Astrocyte of the cerebellum (primary cell): Measurements from ENCODE around the gene NDUFB2.
A peak's percentile ranks its signal among the peaks of the same experiment; 100 is the strongest.

Experiments used
- DNase-seq: peaks from one replicate; pipeline ENCODE4 v3.0.0-alpha.2; 2011; ENCODE audit warnings: low read depth
- H3K4me3 ChIP-seq: 2 replicates; pipeline ENCODE4 v1.5.1; 2011; ENCODE audit warnings: mild to moderate bottlenecking, low read depth, low read length, moderate library complexity
- in situ Hi-C: cut with HindIII; loops from 2 replicates; pipeline ENCODE4 v1.10.0; 2017; ENCODE audit warnings: low sequenced_read_pairs
- TF ChIP-seq, protein P1 (sequence below): IDR thresholded peaks from 2 replicates; pipeline ENCODE4 v1.5.1; 2012; ENCODE audit warnings: low read length, low read depth, moderate library complexity, mild to moderate bottlenecking; ENCODE audit errors: missing control alignments

Gene NDUFB2

DNA sequence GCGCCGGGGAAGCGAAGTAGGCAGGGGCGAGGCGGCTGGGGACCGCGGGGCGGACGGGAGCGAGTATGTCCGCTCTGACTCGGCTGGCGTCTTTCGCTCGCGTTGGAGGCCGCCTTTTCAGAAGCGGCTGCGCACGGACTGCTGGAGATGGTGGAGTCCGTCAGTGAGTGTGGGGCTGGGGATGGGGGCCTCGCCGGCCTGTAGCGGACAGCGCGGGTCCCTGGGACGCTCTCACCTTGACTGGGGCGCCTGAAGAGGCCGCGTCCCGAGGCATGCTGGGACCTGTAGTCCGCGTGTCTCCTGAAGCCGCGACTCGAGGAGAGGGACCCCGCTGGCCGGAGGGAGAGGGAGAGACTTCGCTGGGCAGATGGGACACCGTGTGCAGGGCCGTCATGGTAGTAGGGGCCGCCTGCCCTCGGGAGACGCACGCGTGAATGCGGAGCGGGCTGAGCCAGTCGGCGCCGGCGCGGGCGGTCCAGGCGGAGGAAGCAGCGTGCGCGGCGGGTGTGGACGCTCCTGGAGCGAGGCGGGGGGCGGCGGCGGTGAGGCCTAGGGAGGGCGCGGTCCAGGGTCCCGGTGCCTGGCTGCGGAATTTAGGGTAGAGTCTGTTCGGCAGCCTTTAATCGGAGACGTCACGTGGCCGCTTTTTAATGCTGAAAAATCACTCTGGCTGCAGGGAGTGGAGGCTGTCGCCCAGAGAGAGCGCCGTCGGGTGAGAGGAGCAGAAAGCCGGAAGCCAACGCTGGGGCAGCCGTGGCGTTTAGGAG, at the start of gene NDUFB2:
NDUFB2 (plus strand) TSS at position 29 of the 767 bp plus-strand sequence; CDS start at position 66, 37 bp downstream.
- in situ Hi-C loops: no loop called here
- peak within 1 kb of the TSS; percentile 93 for H3K4me3 ChIP-seq
- TF ChIP-seq, protein P1, sequence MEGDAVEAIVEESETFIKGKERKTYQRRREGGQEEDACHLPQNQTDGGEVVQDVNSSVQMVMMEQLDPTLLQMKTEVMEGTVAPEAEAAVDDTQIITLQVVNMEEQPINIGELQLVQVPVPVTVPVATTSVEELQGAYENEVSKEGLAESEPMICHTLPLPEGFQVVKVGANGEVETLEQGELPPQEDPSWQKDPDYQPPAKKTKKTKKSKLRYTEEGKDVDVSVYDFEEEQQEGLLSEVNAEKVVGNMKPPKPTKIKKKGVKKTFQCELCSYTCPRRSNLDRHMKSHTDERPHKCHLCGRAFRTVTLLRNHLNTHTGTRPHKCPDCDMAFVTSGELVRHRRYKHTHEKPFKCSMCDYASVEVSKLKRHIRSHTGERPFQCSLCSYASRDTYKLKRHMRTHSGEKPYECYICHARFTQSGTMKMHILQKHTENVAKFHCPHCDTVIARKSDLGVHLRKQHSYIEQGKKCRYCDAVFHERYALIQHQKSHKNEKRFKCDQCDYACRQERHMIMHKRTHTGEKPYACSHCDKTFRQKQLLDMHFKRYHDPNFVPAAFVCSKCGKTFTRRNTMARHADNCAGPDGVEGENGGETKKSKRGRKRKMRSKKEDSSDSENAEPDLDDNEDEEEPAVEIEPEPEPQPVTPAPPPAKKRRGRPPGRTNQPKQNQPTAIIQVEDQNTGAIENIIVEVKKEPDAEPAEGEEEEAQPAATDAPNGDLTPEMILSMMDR: no peak
- DNase-seq: peak; percentile 39

DNA sequence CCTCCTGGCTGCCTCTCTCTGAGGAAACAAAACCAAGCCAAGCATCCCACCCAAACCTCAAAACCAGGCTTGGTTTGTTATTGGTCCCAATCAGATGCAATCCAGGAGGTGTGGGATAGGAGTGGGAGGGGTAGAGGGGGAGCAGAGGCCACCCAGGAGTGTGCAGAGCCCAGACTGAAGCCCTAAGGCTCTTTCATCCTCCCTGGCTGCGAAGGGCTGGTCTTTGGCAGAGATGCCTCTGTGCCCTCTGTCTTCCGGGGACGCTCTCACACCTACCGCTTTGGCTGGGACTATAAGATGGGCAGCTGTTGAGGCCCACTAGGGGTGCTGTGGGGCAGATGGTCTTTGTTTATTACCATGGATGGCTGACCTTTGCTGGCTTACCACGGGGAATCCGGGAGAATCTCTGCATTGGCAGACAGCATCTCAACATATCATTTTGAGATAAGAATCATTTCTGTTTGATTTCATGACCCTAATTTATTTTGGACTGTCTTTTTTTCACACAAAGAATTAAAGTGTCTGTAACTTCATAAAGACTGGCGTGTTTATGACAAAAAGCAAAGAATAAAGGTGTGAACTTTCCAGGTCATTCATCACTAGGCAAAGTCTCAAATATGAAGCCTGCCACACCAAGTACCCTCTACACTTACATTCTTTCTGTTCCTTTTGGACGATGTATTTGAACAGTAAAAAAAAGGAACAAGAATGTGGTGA, 49.4 kb upstream of the NDUFB2 start:
- in situ Hi-C loops: no loop called here
- no peak for DNase-seq
- no peak overlapping the region for H3K4me3 ChIP-seq
- TF ChIP-seq, protein P1: peak; percentile 72

DNA sequence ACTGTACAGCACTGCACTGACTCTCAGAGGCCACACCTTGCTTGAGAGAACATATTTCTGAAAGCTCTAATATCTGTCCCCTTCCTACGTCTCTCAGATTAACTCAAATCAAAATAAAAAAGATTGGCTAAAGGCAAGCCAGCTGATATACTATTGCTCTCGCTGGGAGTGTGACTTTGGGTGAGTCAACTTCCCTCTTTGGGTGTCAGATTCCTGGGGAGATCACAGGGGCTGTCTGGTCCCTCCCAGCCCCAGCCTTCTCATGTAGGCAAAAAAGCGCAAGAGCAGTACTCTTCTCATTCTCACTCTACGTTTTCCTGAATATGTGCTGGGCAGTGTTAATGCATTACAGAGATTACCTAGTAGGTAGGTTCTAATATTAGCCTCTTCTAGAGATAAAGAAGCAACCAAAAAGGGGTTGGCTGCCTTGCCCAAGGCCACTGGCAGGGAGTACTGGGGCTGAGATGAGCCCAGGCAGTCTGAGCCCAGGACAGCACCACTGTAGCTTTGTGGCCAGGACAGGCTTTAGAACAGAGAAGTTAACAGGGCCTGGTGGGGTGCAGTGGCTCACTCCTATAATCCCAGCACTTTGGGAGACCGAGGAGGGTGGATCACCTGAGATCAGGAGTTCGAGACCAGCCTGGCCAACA, 46.8 kb upstream of the NDUFB2 start:
- no peak for DNase-seq
- in situ Hi-C loops: no loop called here
- no peak overlapping the region for H3K4me3 ChIP-seq
- TF ChIP-seq, protein P1: no peak

DNA sequence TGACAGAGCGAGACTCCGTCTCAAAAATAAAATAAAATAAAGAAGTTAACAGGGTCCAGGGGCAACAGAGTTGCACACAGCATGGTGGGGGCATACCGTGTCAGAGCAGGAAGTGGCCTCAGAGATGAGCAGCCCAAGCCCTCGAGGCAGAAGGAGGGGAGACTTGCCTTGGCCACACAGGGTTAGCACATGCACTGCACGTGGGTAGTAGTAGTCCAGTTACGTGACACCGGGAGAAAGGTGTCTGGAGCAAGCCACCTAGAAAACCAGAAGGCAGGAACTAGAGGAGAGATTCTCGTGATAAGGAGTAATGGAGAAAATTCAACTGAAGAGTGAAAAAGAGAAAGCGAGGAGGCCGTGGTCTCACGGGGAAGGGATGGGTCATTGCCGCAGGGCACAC, 46.1 kb upstream of the NDUFB2 start:
- TF ChIP-seq, protein P1: no peak
- DNase-seq: no peak
- in situ Hi-C loops: no loop called here
- H3K4me3 ChIP-seq: no peak overlapping the region

DNA sequence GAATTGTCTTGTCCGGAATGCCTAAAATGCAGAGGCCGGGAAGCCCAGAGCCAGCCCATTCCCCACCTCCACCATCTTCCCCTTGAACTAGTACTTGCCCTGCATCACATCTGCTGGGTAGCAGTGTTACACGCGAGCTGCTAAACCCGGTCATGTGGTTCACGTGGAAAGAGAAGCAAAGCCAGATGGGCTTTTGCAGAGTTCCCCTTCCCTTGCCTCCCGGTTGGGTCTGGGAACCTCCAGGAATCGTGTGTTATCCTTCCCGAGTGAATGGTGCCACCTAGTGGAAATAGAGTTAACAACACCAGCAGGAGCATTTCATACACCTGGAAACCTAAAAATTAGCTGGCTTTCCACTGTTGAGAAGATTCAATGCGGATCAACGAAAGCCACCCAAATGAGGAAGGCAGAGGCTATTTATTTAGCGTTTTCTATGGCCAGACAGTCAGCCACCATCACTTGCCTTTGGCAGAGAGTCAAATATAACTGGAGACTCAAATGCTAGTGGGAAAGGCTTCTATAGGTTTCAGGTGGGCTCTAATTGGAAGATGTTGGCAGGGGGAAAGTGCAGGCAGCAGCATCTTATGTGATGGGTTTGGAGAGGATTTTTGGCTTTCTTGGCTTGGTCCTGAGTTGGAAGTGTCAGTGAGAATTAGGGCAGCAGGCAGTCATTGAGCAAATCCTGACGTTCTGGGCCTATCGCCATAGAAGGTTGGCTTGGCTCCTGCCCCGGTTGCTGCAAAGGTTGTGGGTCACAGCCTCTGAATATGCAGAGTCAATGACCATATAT, 43.0 kb upstream of the NDUFB2 start:
- in situ Hi-C loops: no loop called here
- H3K4me3 ChIP-seq: no peak overlapping the region
- TF ChIP-seq, protein P1: peak; percentile 81
- DNase-seq: peak; percentile 70

DNA sequence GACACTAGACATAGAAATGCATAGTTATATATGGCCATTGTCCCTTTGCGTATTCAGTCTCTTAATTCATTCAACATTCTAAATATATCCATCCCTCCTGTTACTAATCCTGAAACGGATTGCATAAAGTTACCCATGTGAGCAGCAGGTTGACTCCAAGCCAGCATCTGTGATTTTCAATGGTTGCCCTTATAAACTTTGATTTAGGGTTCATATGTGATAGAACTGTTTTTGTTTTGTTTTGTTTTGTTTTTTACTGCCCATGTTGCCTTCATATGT, 42.5 kb upstream of the NDUFB2 start:
- H3K4me3 ChIP-seq: no peak overlapping the region
- TF ChIP-seq, protein P1: no peak
- in situ Hi-C loops: no loop called here
- DNase-seq: no peak
